PC-3 (cell line): ENCODE data around the gene FLNC. TPM values are rescaled to one million over a fixed set of nuclear protein-coding genes. Genes with fewer than 3 reads are reported as not detected.

Experiments used
- ATAC-seq: fragments of 200-7000 bp; cut with Tn5 transposase; 2 replicates; pipeline ENCODE4 v1.9.1; 2020; ENCODE audit warnings: mild to moderate bottlenecking, moderate library complexity
- BruUV-seq: library from RNA; stranded (reverse); fragments of 400-500 nt; replicated peaks from 2 replicates; lab custom pipeline; 2021; lab: Mats Ljungman, UMichigan
- CTCF ChIA-PET: fragments of 300-600 bp; sonication (Branson Sonifier 250); formaldehyde crosslinking; loops from one replicate; lab custom pipeline; 2022; ENCODE audit warnings: antibody characterized with exemption; lab: Charles Lee
- POLR2A ChIA-PET: fragments of 300-600 bp; sonication (Branson Sonifier 250); formaldehyde crosslinking; loops from one replicate; lab custom pipeline; 2022; ENCODE audit warnings: antibody characterized with exemption; ENCODE audit not compliant: unreplicated experiment; lab: Charles Lee
- DNase-seq: peaks from one replicate; pipeline ENCODE4 v3.0.0-alpha.2; 2015
- H2AFZ ChIP-seq: fragments of 300-600 bp; sonication (generic); 2 replicates; pipeline ENCODE4 v1.6.0; 2016; ENCODE audit warnings: antibody characterized with exemption, low read length
- H3F3A ChIP-seq: fragments of 300-600 bp; sonication (generic); one replicate; pipeline ENCODE4 v1.6.0; 2017; ENCODE audit warnings: antibody characterized with exemption, low read length, control low read depth, mild to moderate bottlenecking; ENCODE audit not compliant: unreplicated experiment
- H3K27ac ChIP-seq: fragments of 300-600 bp; sonication (generic); 2 replicates; pipeline ENCODE4 v1.5.1; 2016; ENCODE audit warnings: mild to moderate bottlenecking, low read length
- H3K27me3 ChIP-seq: fragments of 300-600 bp; sonication (generic); 2 replicates; pipeline ENCODE4 v1.6.1; 2016; ENCODE audit warnings: low read length, mixed read lengths
- H3K36me3 ChIP-seq: fragments of 300-600 bp; sonication (generic); 2 replicates; pipeline ENCODE4 v1.6.1; 2016; ENCODE audit warnings: low read depth, mixed run types, low read length, mixed read lengths
- H3K4me1 ChIP-seq: fragments of 300-600 bp; sonication (generic); 2 replicates; pipeline ENCODE4 v1.5.1; 2016; ENCODE audit warnings: low read length; ENCODE audit not compliant: insufficient read depth
- H3K4me2 ChIP-seq: fragments of 300-600 bp; sonication (generic); 2 replicates; pipeline ENCODE4 v1.6.0; 2016; ENCODE audit warnings: low read length
- H3K4me3 ChIP-seq: fragments of 300-600 bp; sonication (generic); 2 replicates; pipeline ENCODE4 v1.5.1; 2016; ENCODE audit warnings: mild to moderate bottlenecking, low read length, mixed read lengths
- H3K79me2 ChIP-seq: fragments of 300-600 bp; sonication (generic); 2 replicates; pipeline ENCODE4 v1.6.1; 2017; ENCODE audit warnings: low read length, mixed read lengths
- H3K9ac ChIP-seq: fragments of 300-600 bp; sonication (generic); 2 replicates; pipeline ENCODE4 v1.6.0; 2016; ENCODE audit warnings: mild to moderate bottlenecking, low read length
- H3K9me2 ChIP-seq: fragments of 300-600 bp; sonication (generic); replicated peaks from 2 replicates; pipeline ENCODE4 v1.6.1; 2016; ENCODE audit warnings: mixed run types, low read length, mixed read lengths
- H3K9me3 ChIP-seq: fragments of 300-600 bp; sonication (generic); 2 replicates; pipeline ENCODE4 v1.6.1; 2016; ENCODE audit warnings: low read length, mixed read lengths
- H4K20me1 ChIP-seq: fragments of 300-600 bp; sonication (generic); 2 replicates; pipeline ENCODE4 v1.6.1; 2016; ENCODE audit warnings: low read length, mixed read lengths
- CTCF ChIP-seq: fragments of 300-600 bp; sonication (generic); conservative IDR thresholded peaks from 2 replicates; pipeline ENCODE4 v1.5.1; 2017; ENCODE audit warnings: antibody characterized with exemption, low read depth, mild to moderate bottlenecking, low read length
- EZH2 ChIP-seq: fragments of 300-600 bp; sonication (generic); IDR thresholded peaks from one replicate; pipeline ENCODE4 v1.6.1; 2017; ENCODE audit warnings: antibody characterized with exemption, mild to moderate bottlenecking, low read length; ENCODE audit not compliant: unreplicated experiment
- EZH2phosphoT487 ChIP-seq: fragments of 300-600 bp; sonication (generic); IDR thresholded peaks from 2 replicates; pipeline ENCODE4 v1.6.1; 2018; ENCODE audit warnings: mild to moderate bottlenecking, antibody characterized with exemption, low read length, borderline replicate concordance
- intact Hi-C: fragments of 100-400 bp; cut with micrococcal nuclease; formaldehyde crosslinking; loops from 2 replicates; pipeline ENCODE4 v1.9.0; 2023
- total RNA-seq: library from RNA; depleted of rRNA; stranded (reverse); fragments of >200 nt; gene quantifications from 2 replicates; pipeline ENCODE4 v1.2.3, GENCODE V29; 2014

The FLNC gene
- total RNA-seq, 1 experiment from 2014 or later, result 88.7 TPM

GRCh38 chr7:128843938-128844621, 13.9 kb downstream of the FLNC start:
- H3K9ac ChIP-seq, result no peak overlapping the region
- TF ChIP-seq EZH2 (no peak), CTCF (no peak), EZH2phosphoT487 (no peak)
- no peaks in the 10 kb centered on the region for H3F3A ChIP-seq
- BruUV-seq, result TSS peak; percentile 36
- H3K9me3 ChIP-seq, result no peaks in the 10 kb centered on the region
- H3K9me2 ChIP-seq, result no peaks in the 10 kb centered on the region
- ChIA-PET CTCF (no interaction called here), POLR2A (no interaction called here)
- H2AFZ ChIP-seq, result no peak overlapping the region
- DNase-seq, result no peak
- intact Hi-C loops, result no loop called here
- H3K4me2 ChIP-seq, result no peak overlapping the region
- no peak overlapping the region for H3K4me3 ChIP-seq
- no peak for ATAC-seq
- H3K27ac ChIP-seq, result no peak overlapping the region
- H3K4me1 ChIP-seq, result no peaks in the 10 kb centered on the region
- no peaks in the 10 kb centered on the region for H3K27me3 ChIP-seq
- H3K36me3 ChIP-seq, result peaks cover 18% of the 10 kb centered on the region
- no peaks in the 10 kb centered on the region for H3K79me2 ChIP-seq
- H4K20me1 ChIP-seq, result no peaks in the 10 kb centered on the region

GRCh38 chr7:128844777-128845311, 14.6 kb downstream of the FLNC start:
- no peak overlapping the region for H3K27ac ChIP-seq
- no peaks in the 10 kb centered on the region for H3F3A ChIP-seq
- no peak overlapping the region for H3K4me2 ChIP-seq
- H3K79me2 ChIP-seq, result no peaks in the 10 kb centered on the region
- ChIA-PET POLR2A (interaction anchor here (0.6 kb wide), 1 partner anchor 77 kb away, joined by 4 read pairs; no protein-coding TSS in a partner anchor), CTCF (no interaction called here)
- H3K9me3 ChIP-seq, result no peaks in the 10 kb centered on the region
- DNase-seq (no peak), ATAC-seq (no peak)
- no peaks in the 10 kb centered on the region for H3K27me3 ChIP-seq
- H2AFZ ChIP-seq, result no peak overlapping the region
- intact Hi-C loops, result no loop called here
- no peak overlapping the region for H3K9ac ChIP-seq
- H3K36me3 ChIP-seq, result peaks cover 16% of the 10 kb centered on the region
- no peak for TF ChIP-seq EZH2
- TF ChIP-seq CTCF, result no peak
- no peak for TF ChIP-seq EZH2phosphoT487
- BruUV-seq, result no TSS peak
- H3K9me2 ChIP-seq, result no peaks in the 10 kb centered on the region
- no peak overlapping the region for H3K4me3 ChIP-seq
- no peaks in the 10 kb centered on the region for H4K20me1 ChIP-seq
- no peaks in the 10 kb centered on the region for H3K4me1 ChIP-seq

GRCh38 chr7:128845475-128845874, 15.3 kb downstream of the FLNC start:
- H3K4me3 ChIP-seq, result no peak overlapping the region
- H3F3A ChIP-seq, result no peaks in the 10 kb centered on the region
- TF ChIP-seq EZH2 (no peak), CTCF (no peak), EZH2phosphoT487 (no peak)
- H3K9me2 ChIP-seq, result no peaks in the 10 kb centered on the region
- CTCF ChIA-PET, result no interaction called here
- no peak overlapping the region for H3K4me2 ChIP-seq
- no peaks in the 10 kb centered on the region for H3K79me2 ChIP-seq
- BruUV-seq, result no TSS peak
- ATAC-seq (no peak), DNase-seq (no peak)
- no peak overlapping the region for H3K27ac ChIP-seq
- no peaks in the 10 kb centered on the region for H3K4me1 ChIP-seq
- no peaks in the 10 kb centered on the region for H4K20me1 ChIP-seq
- no peaks in the 10 kb centered on the region for H3K9me3 ChIP-seq
- POLR2A ChIA-PET, result no interaction called here
- H2AFZ ChIP-seq, result no peak overlapping the region
- H3K9ac ChIP-seq, result no peak overlapping the region
- intact Hi-C loops, result no loop called here
- H3K27me3 ChIP-seq, result no peaks in the 10 kb centered on the region
- peaks cover 16% of the 10 kb centered on the region for H3K36me3 ChIP-seq
